ENCODE measurements around the gene PPP2R5C.

The PPP2R5C gene

GRCh38 chr14:101817501-101818001, 56.0 kb downstream of the PPP2R5C start:
- no peak for TF ChIP-seq ZNF274 (IDR thresholded peaks at IDR 0.05; ENCODE audit: low read depth, low read length)
- H3K4me3 ChIP-seq (ENCODE audit: low read length) = no peak overlapping the region

GRCh38 chr14:101819251-101819990, 57.9 kb downstream of the PPP2R5C start:
- TF ChIP-seq ZNF274 (IDR thresholded peaks at IDR 0.05; ENCODE audit: low read depth, low read length) = no peak
- H3K4me3 ChIP-seq (ENCODE audit: low read length) = no peak overlapping the region; the same call in 1 of the 2 replicates

GRCh38 chr14:101820283-101820798, 58.8 kb downstream of the PPP2R5C start:
- TF ChIP-seq ZNF274 (IDR thresholded peaks at IDR 0.05; ENCODE audit: low read depth, low read length) = no peak
- H3K4me3 ChIP-seq (ENCODE audit: low read length) = peak overlapping the region; percentile 50; the same call in 1 of the 2 replicates

GRCh38 chr14:101821528-101821927, 60.0 kb downstream of the PPP2R5C start:
- no peak overlapping the region for H3K4me3 ChIP-seq (ENCODE audit: low read length)
- no peak for TF ChIP-seq ZNF274 (IDR thresholded peaks at IDR 0.05; ENCODE audit: low read depth, low read length)

- no peak for TF ChIP-seq ZNF274 (IDR thresholded peaks at IDR 0.05; ENCODE audit: low read depth, low read length)
- peak overlapping the region; percentile 77; the same call in 1 of the 2 replicates for H3K4me3 ChIP-seq (ENCODE audit: low read length)
These were observed 61.6 kb downstream of the PPP2R5C start for GRCh38 chr14:101823066-101823465.

GRCh38 chr14:101823511-101824120, 62.1 kb downstream of the PPP2R5C start:
- H3K4me3 ChIP-seq (ENCODE audit: low read length) = peak overlapping the region; percentile 77; the same call in 1 of the 2 replicates
- no peak for TF ChIP-seq ZNF274 (IDR thresholded peaks at IDR 0.05; ENCODE audit: low read depth, low read length)

- peak overlapping the region; percentile 65; the same call in 1 of the 2 replicates for H3K4me3 ChIP-seq (ENCODE audit: low read length)
- TF ChIP-seq ZNF274 (IDR thresholded peaks at IDR 0.05; ENCODE audit: low read depth, low read length) = no peak
These were observed 62.8 kb downstream of the PPP2R5C start for GRCh38 chr14:101824339-101824727.

- H3K4me3 ChIP-seq (ENCODE audit: low read length) = peak overlapping the region; percentile 59; the same call in 1 of the 2 replicates
These were observed 64.3 kb downstream of the PPP2R5C start for GRCh38 chr14:101825797-101826196.

GRCh38 chr14:101826351-101826750, 64.8 kb downstream of the PPP2R5C start:
- H3K4me3 ChIP-seq (ENCODE audit: low read length) = no peak overlapping the region
- no peak for TF ChIP-seq ZNF274 (IDR thresholded peaks at IDR 0.05; ENCODE audit: low read depth, low read length)

More at GRCh38 chr14:101825797-101826196, 64.3 kb downstream of the PPP2R5C start:
- no peak for TF ChIP-seq ZNF274 (IDR thresholded peaks at IDR 0.05; ENCODE audit: low read depth, low read length)

- TF ChIP-seq ZNF274 (IDR thresholded peaks at IDR 0.05; ENCODE audit: low read depth, low read length) = no peak
- H3K4me3 ChIP-seq (ENCODE audit: low read length) = no peak overlapping the region
These were observed 65.8 kb downstream of the PPP2R5C start for GRCh38 chr14:101827286-101827685.

GRCh38 chr14:101828046-101828445, 66.5 kb downstream of the PPP2R5C start:
- TF ChIP-seq ZNF274 (IDR thresholded peaks at IDR 0.05; ENCODE audit: low read depth, low read length) = no peak
- H3K4me3 ChIP-seq (ENCODE audit: low read length) = no peak overlapping the region

- no peak for TF ChIP-seq ZNF274 (IDR thresholded peaks at IDR 0.05; ENCODE audit: low read depth, low read length)
- no peak overlapping the region for H3K4me3 ChIP-seq (ENCODE audit: low read length)
These were observed 68.8 kb downstream of the PPP2R5C start for GRCh38 chr14:101830271-101830670.

- TF ChIP-seq ZNF274 (IDR thresholded peaks at IDR 0.05; ENCODE audit: low read depth, low read length) = no peak
- no peak overlapping the region for H3K4me3 ChIP-seq (ENCODE audit: low read length)
These were observed 71.5 kb downstream of the PPP2R5C start for GRCh38 chr14:101833045-101833444.

GRCh38 chr14:101834397-101834796, 72.9 kb downstream of the PPP2R5C start:
- H3K4me3 ChIP-seq (ENCODE audit: low read length) = no peak overlapping the region
- no peak for TF ChIP-seq ZNF274 (IDR thresholded peaks at IDR 0.05; ENCODE audit: low read depth, low read length)
